HG03039 (cell line): Measurements from ENCODE around the gene GJB1.

Experiments
- ATAC-seq: cut with Tn5 transposase; IDR thresholded peaks from one replicate; pipeline ENCODE4 v1.9.1; 2021; ENCODE audit warnings: mild to moderate bottlenecking, moderate library complexity; ENCODE audit not compliant: unreplicated experiment

The GJB1 gene

GRCh38 chrX:71214604-71215337 lies 8.3 kb upstream of the GJB1 start:
- no peak for ATAC-seq

- no peak for ATAC-seq
Measured at GRCh38 chrX:71215338-71215912, 7.6 kb upstream of the GJB1 start.

- ATAC-seq = no peak
Measured at GRCh38 chrX:71216485-71216884, 6.5 kb upstream of the GJB1 start.

GRCh38 chrX:71217298-71217697 lies 5.7 kb upstream of the GJB1 start:
- ATAC-seq = no peak

GRCh38 chrX:71221145-71221544 lies 1.9 kb upstream of the GJB1 start:
- no peak for ATAC-seq

GRCh38 chrX:71224098-71224708 lies 1.2 kb downstream of the GJB1 start:
- no peak for ATAC-seq

- ATAC-seq = no peak
Measured at GRCh38 chrX:71225009-71225408, 2.0 kb downstream of the GJB1 start.

GRCh38 chrX:71225676-71226075 lies 2.7 kb downstream of the GJB1 start:
- ATAC-seq = no peak

- ATAC-seq = no peak
Measured at GRCh38 chrX:71227370-71228062, 4.5 kb downstream of the GJB1 start.

- no peak for ATAC-seq
Measured at GRCh38 chrX:71228063-71228642, 5.1 kb downstream of the GJB1 start.

GRCh38 chrX:71235482-71235881 lies 12.5 kb downstream of the GJB1 start:
- no peak for ATAC-seq

- ATAC-seq = no peak
Measured at GRCh38 chrX:71236836-71237235, 13.8 kb downstream of the GJB1 start.

GRCh38 chrX:71239781-71240180 lies 16.8 kb downstream of the GJB1 start:
- ATAC-seq = no peak

GRCh38 chrX:71241301-71241700 lies 18.3 kb downstream of the GJB1 start:
- no peak for ATAC-seq

- no peak for ATAC-seq
Measured at GRCh38 chrX:71244359-71245128, 21.5 kb downstream of the GJB1 start.

- no peak for ATAC-seq
Measured at GRCh38 chrX:71245159-71245558, 22.1 kb downstream of the GJB1 start.

- ATAC-seq = no peak
Measured at GRCh38 chrX:71250841-71251240, 27.8 kb downstream of the GJB1 start.

GRCh38 chrX:71251466-71251973 lies 28.5 kb downstream of the GJB1 start:
- no peak for ATAC-seq

GRCh38 chrX:71252221-71252620 lies 29.2 kb downstream of the GJB1 start:
- ATAC-seq = no peak
